Stimulated activated naive CD8-positive, alpha-beta T cell treated with anti-CD3 and anti-CD28 coated beads, Interleukin-15, amount 100 ng/mL, for 72 hours (primary cell): Measurements from ENCODE around the gene LPCAT1.
A peak's percentile ranks its signal among the peaks of the same experiment; 100 is the strongest.
"Not testable (repeated sequence)": the region's sequence is repeated elsewhere in the genome, so short reads cannot be mapped to it uniquely, and the experiment has no call there.

Experiments
- ATAC-seq: fragments of 150-1000 bp; cut with Tn5 transposase; 2 replicates; pipeline ENCODE4 v1.10.0; 2021; ENCODE audit warnings: mild to moderate bottlenecking, moderate library complexity
- DNase-seq, 2 donors: peaks; one replicate each; pipeline ENCODE4 v3.0.0; 2021 to 2022
- H3K27ac Mint-ChIP-seq, 2 donors: one replicate each; pipeline ENCODE4 v1.8.0; 2022; ENCODE audit warnings: mild to moderate bottlenecking in 2 of 2, mixed read lengths in 2 of 2, moderate library complexity in 2 of 2
- H3K27me3 Mint-ChIP-seq: one replicate; pipeline ENCODE4 v1.8.0; 2022; ENCODE audit warnings: mixed read lengths
- H3K4me1 Mint-ChIP-seq: one replicate; pipeline ENCODE4 v1.8.0; 2022; ENCODE audit warnings: mild to moderate bottlenecking, mixed read lengths
- H3K4me3 Mint-ChIP-seq, 2 donors: one replicate each; pipeline ENCODE4 v1.8.0; 2022; ENCODE audit warnings: mild to moderate bottlenecking in 2 of 2, mixed read lengths in 2 of 2, moderate library complexity in 1 of 2
- H3K9me3 Mint-ChIP-seq, 2 donors: one replicate each; pipeline ENCODE4 v1.8.0; 2022; ENCODE audit warnings: mixed read lengths in 2 of 2

The LPCAT1 gene

GRCh38 chr5:1479581-1480188 lies 44.1 kb downstream of the LPCAT1 start:
- Mint-ChIP-seq H3K4me3 (no peak overlapping the region), H3K27ac (no peak overlapping the region), H3K4me1 (peaks cover 20% of the 10 kb centered on the region), H3K9me3 (no peaks in the 10 kb centered on the region), H3K27me3 (no peaks in the 10 kb centered on the region)
- DNase-seq (peak; percentile 41), ATAC-seq (peak; percentile 42)

GRCh38 chr5:1479066-1479465 lies 44.7 kb downstream of the LPCAT1 start:
- H3K27ac Mint-ChIP-seq: no peak overlapping the region
- ATAC-seq: no peak
- no peaks in the 10 kb centered on the region for H3K9me3 Mint-ChIP-seq
- no peak overlapping the region for H3K4me3 Mint-ChIP-seq
- no peak for DNase-seq
- no peaks in the 10 kb centered on the region for H3K27me3 Mint-ChIP-seq
- H3K4me1 Mint-ChIP-seq: peaks cover 17% of the 10 kb centered on the region

- H3K27me3 Mint-ChIP-seq: no peaks in the 10 kb centered on the region
- DNase-seq (no peak), ATAC-seq (no peak)
- H3K9me3 Mint-ChIP-seq: no peaks in the 10 kb centered on the region
- H3K27ac Mint-ChIP-seq: no peak overlapping the region
- H3K4me3 Mint-ChIP-seq: no peak overlapping the region
- H3K4me1 Mint-ChIP-seq: peaks cover 17% of the 10 kb centered on the region
These were observed 45.3 kb downstream of the LPCAT1 start for GRCh38 chr5:1478271-1479035.

- H3K27me3 Mint-ChIP-seq: no peaks in the 10 kb centered on the region
- no peaks in the 10 kb centered on the region for H3K9me3 Mint-ChIP-seq
- DNase-seq (no peak), ATAC-seq (no peak)
- H3K4me1 Mint-ChIP-seq: peaks cover 17% of the 10 kb centered on the region
- no peak overlapping the region for H3K27ac Mint-ChIP-seq
- no peak overlapping the region for H3K4me3 Mint-ChIP-seq
These were observed 46.4 kb downstream of the LPCAT1 start for GRCh38 chr5:1477341-1477740.

- ATAC-seq (no peak), DNase-seq (no peak)
- no peaks in the 10 kb centered on the region for H3K9me3 Mint-ChIP-seq
- no peaks in the 10 kb centered on the region for H3K27me3 Mint-ChIP-seq
- H3K4me3 Mint-ChIP-seq: no peak overlapping the region
- H3K27ac Mint-ChIP-seq: peak overlapping the region in 1 of 2 donors; percentile 85
- peaks cover 14% of the 10 kb centered on the region for H3K4me1 Mint-ChIP-seq
These were observed 46.8 kb downstream of the LPCAT1 start for GRCh38 chr5:1476967-1477310.

GRCh38 chr5:1476181-1476966 lies 47.4 kb downstream of the LPCAT1 start:
- DNase-seq: peak in 1 of 2 donors; percentile 6
- H3K9me3 Mint-ChIP-seq: no peaks in the 10 kb centered on the region
- peaks cover 12% of the 10 kb centered on the region for H3K4me1 Mint-ChIP-seq
- no peaks in the 10 kb centered on the region for H3K27me3 Mint-ChIP-seq
- H3K4me3 Mint-ChIP-seq: no peak overlapping the region
- H3K27ac Mint-ChIP-seq: peak overlapping the region in 1 of 2 donors; percentile 85
- no peak for ATAC-seq

- not testable (repeated sequence) for H3K4me3 Mint-ChIP-seq, H3K9me3 Mint-ChIP-seq, DNase-seq, H3K27ac Mint-ChIP-seq, ATAC-seq, H3K27me3 Mint-ChIP-seq
- H3K4me1 Mint-ChIP-seq: peaks cover 10% of the 10 kb centered on the region
These were observed 48.2 kb downstream of the LPCAT1 start for GRCh38 chr5:1475544-1475900.

GRCh38 chr5:1474866-1475543 lies 48.8 kb downstream of the LPCAT1 start:
- H3K27me3 Mint-ChIP-seq: no peaks in the 10 kb centered on the region
- no peak overlapping the region for H3K4me3 Mint-ChIP-seq
- no peaks in the 10 kb centered on the region for H3K9me3 Mint-ChIP-seq
- ATAC-seq: no peak
- DNase-seq: no peak
- H3K4me1 Mint-ChIP-seq: peaks cover 10% of the 10 kb centered on the region
- H3K27ac Mint-ChIP-seq: no peak overlapping the region

GRCh38 chr5:1474183-1474839 lies 49.4 kb downstream of the LPCAT1 start:
- no peaks in the 10 kb centered on the region for H3K9me3 Mint-ChIP-seq
- H3K27ac Mint-ChIP-seq: no peak overlapping the region
- no peak overlapping the region for H3K4me3 Mint-ChIP-seq
- H3K27me3 Mint-ChIP-seq: no peaks in the 10 kb centered on the region
- ATAC-seq: no peak
- peak in 1 of 2 donors; percentile 5 for DNase-seq
- peaks cover 11% of the 10 kb centered on the region for H3K4me1 Mint-ChIP-seq

- Mint-ChIP-seq H3K4me1 (peaks cover 11% of the 10 kb centered on the region), H3K9me3 (no peaks in the 10 kb centered on the region), H3K27me3 (no peaks in the 10 kb centered on the region), H3K4me3 (no peak overlapping the region), H3K27ac (no peak overlapping the region)
- ATAC-seq (no peak), DNase-seq (no peak)
These were observed 50.0 kb downstream of the LPCAT1 start for GRCh38 chr5:1473746-1474145.

GRCh38 chr5:1472964-1473628 lies 50.7 kb downstream of the LPCAT1 start:
- H3K4me1 Mint-ChIP-seq: peaks cover 11% of the 10 kb centered on the region
- no peak overlapping the region for H3K4me3 Mint-ChIP-seq
- peak overlapping the region in 1 of 2 donors; percentile 13 for H3K27ac Mint-ChIP-seq
- ATAC-seq (no peak), DNase-seq (no peak)
- H3K27me3 Mint-ChIP-seq: no peaks in the 10 kb centered on the region
- H3K9me3 Mint-ChIP-seq: no peaks in the 10 kb centered on the region

GRCh38 chr5:1471997-1472963 lies 51.5 kb downstream of the LPCAT1 start:
- no peak overlapping the region for H3K4me3 Mint-ChIP-seq
- H3K9me3 Mint-ChIP-seq: no peaks in the 10 kb centered on the region
- peak overlapping the region in 1 of 2 donors; percentile 19 for H3K27ac Mint-ChIP-seq
- ATAC-seq: no peak
- no peaks in the 10 kb centered on the region for H3K27me3 Mint-ChIP-seq
- H3K4me1 Mint-ChIP-seq: peaks cover 11% of the 10 kb centered on the region
- DNase-seq: no peak

- DNase-seq (no peak), ATAC-seq (no peak)
- no peak overlapping the region for H3K4me3 Mint-ChIP-seq
- no peaks in the 10 kb centered on the region for H3K27me3 Mint-ChIP-seq
- H3K4me1 Mint-ChIP-seq: peaks cover 11% of the 10 kb centered on the region
- no peaks in the 10 kb centered on the region for H3K9me3 Mint-ChIP-seq
- H3K27ac Mint-ChIP-seq: no peak overlapping the region
These were observed 52.4 kb downstream of the LPCAT1 start for GRCh38 chr5:1471240-1471853.
